ENCODE data around the gene ABI1.

ABI1 gene

DNA sequence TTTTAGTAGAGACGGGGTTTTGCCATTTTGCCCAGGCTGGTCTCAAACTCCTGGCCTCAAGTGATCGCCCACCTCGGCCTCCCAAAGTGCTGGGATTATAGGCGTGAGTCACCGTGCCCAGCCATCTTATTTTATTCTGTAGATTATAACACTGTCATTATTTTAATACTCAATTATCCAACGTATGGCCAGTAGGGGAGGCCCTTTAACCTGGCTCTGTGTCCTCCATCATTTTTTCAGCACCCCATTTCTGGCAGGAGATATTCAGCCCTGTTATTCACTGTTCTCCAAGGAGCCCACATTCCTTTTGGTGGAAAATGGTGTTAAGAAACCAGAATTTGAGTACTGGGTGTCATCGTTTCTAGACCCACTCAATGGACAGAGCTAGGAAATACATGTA, 131.8 kb downstream of the ABI1 start:
- no peaks in the 10 kb centered on the region for H3K27me3 ChIP-seq (replicated peaks; ENCODE audit: control insufficient read depth, insufficient read depth, low read length)
- TF ChIP-seq, protein P1, sequence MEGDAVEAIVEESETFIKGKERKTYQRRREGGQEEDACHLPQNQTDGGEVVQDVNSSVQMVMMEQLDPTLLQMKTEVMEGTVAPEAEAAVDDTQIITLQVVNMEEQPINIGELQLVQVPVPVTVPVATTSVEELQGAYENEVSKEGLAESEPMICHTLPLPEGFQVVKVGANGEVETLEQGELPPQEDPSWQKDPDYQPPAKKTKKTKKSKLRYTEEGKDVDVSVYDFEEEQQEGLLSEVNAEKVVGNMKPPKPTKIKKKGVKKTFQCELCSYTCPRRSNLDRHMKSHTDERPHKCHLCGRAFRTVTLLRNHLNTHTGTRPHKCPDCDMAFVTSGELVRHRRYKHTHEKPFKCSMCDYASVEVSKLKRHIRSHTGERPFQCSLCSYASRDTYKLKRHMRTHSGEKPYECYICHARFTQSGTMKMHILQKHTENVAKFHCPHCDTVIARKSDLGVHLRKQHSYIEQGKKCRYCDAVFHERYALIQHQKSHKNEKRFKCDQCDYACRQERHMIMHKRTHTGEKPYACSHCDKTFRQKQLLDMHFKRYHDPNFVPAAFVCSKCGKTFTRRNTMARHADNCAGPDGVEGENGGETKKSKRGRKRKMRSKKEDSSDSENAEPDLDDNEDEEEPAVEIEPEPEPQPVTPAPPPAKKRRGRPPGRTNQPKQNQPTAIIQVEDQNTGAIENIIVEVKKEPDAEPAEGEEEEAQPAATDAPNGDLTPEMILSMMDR (IDR thresholded peaks at IDR 0.05; ENCODE audit: insufficient read depth, low read length, poor library complexity, severe bottlenecking): peak; percentile 31
- H3K36me3 ChIP-seq (ENCODE audit: control insufficient read depth, insufficient read depth, low read length): peaks cover 6% of the 10 kb centered on the region
- no peak for DNase-seq (ENCODE audit: extremely low read depth, insufficient read length)
- H3K4me3 ChIP-seq (replicated peaks; ENCODE audit: low read depth, low read length): no peak overlapping the region

DNA sequence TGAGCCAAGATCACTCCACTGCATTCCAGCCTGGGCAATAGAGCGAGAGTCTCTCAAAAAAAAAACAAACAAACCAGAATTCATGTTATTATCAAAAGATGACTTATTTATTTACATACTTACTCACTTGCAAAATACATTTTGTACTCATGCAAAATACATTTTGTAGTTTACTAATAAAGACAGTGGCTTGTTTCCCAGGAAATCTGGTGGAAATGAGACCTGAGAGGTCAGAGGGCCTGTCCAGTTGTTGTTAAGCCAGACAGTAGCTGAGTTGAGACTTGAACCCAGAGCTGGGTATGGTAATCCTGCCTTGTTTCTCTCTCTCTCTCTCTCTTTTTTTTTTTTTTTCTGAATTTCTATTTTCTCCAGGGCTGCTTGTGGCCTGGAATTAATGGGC, 133.8 kb downstream of the ABI1 start:
- DNase-seq (ENCODE audit: extremely low read depth, insufficient read length): no peak
- TF ChIP-seq, protein P1 (IDR thresholded peaks at IDR 0.05; ENCODE audit: insufficient read depth, low read length, poor library complexity, severe bottlenecking): no peak
- H3K36me3 ChIP-seq (ENCODE audit: control insufficient read depth, insufficient read depth, low read length): peaks cover 7% of the 10 kb centered on the region
- no peaks in the 10 kb centered on the region for H3K27me3 ChIP-seq (replicated peaks; ENCODE audit: control insufficient read depth, insufficient read depth, low read length)
- H3K4me3 ChIP-seq (replicated peaks; ENCODE audit: low read depth, low read length): no peak overlapping the region

DNA sequence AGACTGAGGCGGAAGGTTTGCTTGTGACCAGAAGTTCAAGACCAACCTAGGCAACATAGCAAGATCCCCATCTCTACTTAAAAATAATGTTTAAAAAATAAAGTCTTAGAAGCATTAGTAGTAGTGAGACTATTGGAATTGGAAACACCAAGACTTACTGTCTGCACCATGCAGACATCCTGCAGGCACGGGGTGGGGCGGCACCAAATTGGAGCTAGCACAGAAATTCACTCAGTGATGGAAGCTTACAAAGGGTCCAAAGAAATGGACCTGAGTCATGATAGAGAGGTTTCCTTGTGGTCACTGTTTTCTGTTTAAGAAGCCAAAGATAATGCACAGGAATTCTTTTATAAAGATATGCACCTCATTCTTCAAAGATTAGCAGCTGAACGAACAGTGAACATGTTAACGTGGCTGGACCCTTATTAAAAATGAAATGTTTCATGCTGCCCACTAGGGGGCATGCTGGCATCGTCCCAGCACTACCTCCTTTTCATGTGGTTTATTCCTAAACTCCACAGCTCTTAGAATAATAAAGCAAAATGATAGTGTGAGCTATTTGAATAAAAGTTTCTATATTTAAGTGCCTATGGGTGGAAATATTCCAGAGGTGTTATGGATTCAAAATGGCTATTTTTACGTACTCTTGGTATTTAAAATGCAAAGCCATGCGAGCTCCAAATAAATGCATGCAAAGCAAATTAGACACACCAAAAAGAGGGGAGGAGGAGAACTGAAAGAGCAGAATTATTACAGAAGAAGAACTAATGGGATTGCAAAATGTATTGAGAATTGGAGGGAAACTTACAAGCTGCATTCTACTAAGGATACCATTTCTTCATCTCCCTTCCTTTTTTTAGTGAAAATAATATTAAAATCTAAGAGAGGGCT, 134.7 kb downstream of the ABI1 start:
- Histone ChIP-seq H3K4me3 (replicated peaks; ENCODE audit: low read depth, low read length) (no peak overlapping the region), H3K27me3 (replicated peaks; ENCODE audit: control insufficient read depth, insufficient read depth, low read length) (no peaks in the 10 kb centered on the region), H3K36me3 (ENCODE audit: control insufficient read depth, insufficient read depth, low read length) (peaks cover 9% of the 10 kb centered on the region)
- DNase-seq (ENCODE audit: extremely low read depth, insufficient read length): no peak
- TF ChIP-seq, protein P1 (IDR thresholded peaks at IDR 0.05; ENCODE audit: insufficient read depth, low read length, poor library complexity, severe bottlenecking): peak; percentile 72

DNA sequence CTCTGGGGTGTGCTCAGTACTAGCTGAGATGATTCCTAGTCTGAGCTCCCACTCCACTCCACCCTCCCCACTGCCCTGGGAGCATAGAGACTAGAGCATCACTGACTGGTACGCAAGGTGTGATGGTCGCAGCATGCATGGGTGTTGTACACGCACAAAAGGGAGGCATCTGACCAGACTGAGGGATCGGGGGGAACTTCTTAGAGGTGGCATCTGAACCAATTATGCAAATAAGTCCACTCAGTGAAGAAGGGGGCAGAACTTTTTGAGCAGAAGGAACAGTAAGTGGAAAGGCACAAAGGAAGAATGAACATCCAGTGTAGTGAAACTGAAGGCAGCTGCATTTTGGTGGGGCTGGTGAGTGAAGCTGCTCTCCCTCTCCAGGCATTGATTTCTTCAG, 137.7 kb downstream of the ABI1 start:
- TF ChIP-seq, protein P1 (IDR thresholded peaks at IDR 0.05; ENCODE audit: insufficient read depth, low read length, poor library complexity, severe bottlenecking): no peak

GRCh38 chr10:26721561-26721960, 139.2 kb downstream of the ABI1 start:
- no peak overlapping the region for H3K4me3 ChIP-seq (replicated peaks; ENCODE audit: low read depth, low read length)
- H3K36me3 ChIP-seq (ENCODE audit: control insufficient read depth, insufficient read depth, low read length): peaks cover 9% of the 10 kb centered on the region
- no peaks in the 10 kb centered on the region for H3K27me3 ChIP-seq (replicated peaks; ENCODE audit: control insufficient read depth, insufficient read depth, low read length)
- TF ChIP-seq, protein P1 (IDR thresholded peaks at IDR 0.05; ENCODE audit: insufficient read depth, low read length, poor library complexity, severe bottlenecking): no peak
- DNase-seq (ENCODE audit: extremely low read depth, insufficient read length): no peak

More for the DNA sequence above, 137.7 kb downstream of the ABI1 start:
- H3K36me3 ChIP-seq (ENCODE audit: control insufficient read depth, insufficient read depth, low read length): peaks cover 9% of the 10 kb centered on the region
- no peak for DNase-seq (ENCODE audit: extremely low read depth, insufficient read length)
- H3K27me3 ChIP-seq (replicated peaks; ENCODE audit: control insufficient read depth, insufficient read depth, low read length): no peaks in the 10 kb centered on the region
- no peak overlapping the region for H3K4me3 ChIP-seq (replicated peaks; ENCODE audit: low read depth, low read length)
